ENCODE results near the gene SYNRG.

SYNRG gene

GRCh38 chr17:37466471-37466870 lies 142.7 kb downstream of the SYNRG start:
- no peak for DNase-seq

DNA sequence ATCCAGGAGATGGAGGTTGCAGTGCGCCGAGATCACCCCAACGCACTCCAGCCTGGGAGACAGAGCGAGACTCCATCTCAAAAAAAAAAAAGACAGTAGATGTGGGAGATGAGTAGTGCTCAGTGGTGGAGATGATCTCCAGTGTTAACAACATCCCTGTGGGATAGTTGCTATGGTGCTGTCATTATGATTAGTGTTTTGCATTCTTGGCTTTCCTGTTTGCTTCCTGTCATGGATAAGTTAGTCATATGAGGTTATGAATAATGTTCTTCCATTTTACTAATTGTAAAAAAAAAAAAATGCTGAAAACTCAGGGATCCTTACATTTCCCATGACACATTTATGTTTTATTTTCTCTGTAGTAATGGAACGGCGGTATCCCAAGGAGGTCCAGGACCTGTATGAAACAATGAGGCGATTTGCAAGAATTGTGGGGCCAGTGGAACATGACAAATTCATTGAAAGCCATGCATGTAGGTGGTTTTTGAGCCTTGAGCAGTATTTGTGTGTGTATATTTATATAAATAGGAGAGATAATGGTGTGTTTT lies 144.1 kb downstream of the SYNRG start:
- no peak for DNase-seq
